Neuronal stem cell (in vitro differentiated cells): ENCODE data around the gene FRMD5.

Experiments used
- DNase-seq: peaks from one replicate; pipeline ENCODE4 v3.0.0-alpha.2; 2013; ENCODE audit warnings: low spot score
- H2AFZ ChIP-seq: one replicate; pipeline ENCODE4 v1.6.1; 2013; ENCODE audit warnings: mild to moderate bottlenecking, low read length, inconsistent platforms
- H2AK5ac ChIP-seq: 2 replicates; pipeline ENCODE4 v1.6.1; 2013; ENCODE audit warnings: low read depth, mild to moderate bottlenecking, inconsistent platforms, low read length, moderate library complexity, mixed read lengths
- H2BK120ac ChIP-seq: 2 replicates; pipeline ENCODE4 v1.6.1; 2013; ENCODE audit warnings: low read depth, mild to moderate bottlenecking, inconsistent platforms, low read length, moderate library complexity, mixed read lengths
- H2BK12ac ChIP-seq: one replicate; pipeline ENCODE4 v1.6.1; 2013; ENCODE audit warnings: low read length, inconsistent platforms
- H2BK15ac ChIP-seq: 2 replicates; pipeline ENCODE4 v1.6.1; 2013; ENCODE audit warnings: mild to moderate bottlenecking, low read length, inconsistent platforms, mixed read lengths
- H2BK5ac ChIP-seq: one replicate; pipeline ENCODE4 v1.6.1; 2013; ENCODE audit warnings: inconsistent platforms, mild to moderate bottlenecking, low read length, moderate library complexity
- H3K14ac ChIP-seq: one replicate; pipeline ENCODE4 v1.6.1; 2013; ENCODE audit warnings: low read length, inconsistent platforms
- H3K18ac ChIP-seq: 2 replicates; pipeline ENCODE4 v1.6.1; 2013; ENCODE audit warnings: low read length, inconsistent platforms
- H3K23ac ChIP-seq: 2 replicates; pipeline ENCODE4 v1.6.1; 2013; ENCODE audit warnings: low read depth, mild to moderate bottlenecking, mixed read lengths, low read length, inconsistent platforms; ENCODE audit not compliant: poor library complexity
- H3K27ac ChIP-seq: replicated peaks from 3 replicates; pipeline ENCODE4 v1.5.1; 2013; ENCODE audit warnings: low read length, inconsistent platforms
- H3K27me3 ChIP-seq, 3 experiments: 2 replicates each; pipeline ENCODE4 v1.6.1; 2013; ENCODE audit warnings: low read length in 3 of 3, mild to moderate bottlenecking in 2 of 3, inconsistent platforms in 1 of 3, low read depth in 1 of 3, mixed read lengths in 1 of 3, moderate library complexity in 1 of 3; ENCODE audit not compliant: control insufficient read depth in 3 of 3, insufficient read depth in 3 of 3
- H3K36me3 ChIP-seq, 2 donors: replicated peaks in 1 of 2; 2 replicates each; pipeline ENCODE4 v1.6.1; 2013; ENCODE audit warnings: low read length in 2 of 2; ENCODE audit not compliant: control insufficient read depth in 2 of 2, insufficient read depth in 2 of 2
- H3K4ac ChIP-seq: 2 replicates; pipeline ENCODE4 v1.6.1; 2013; ENCODE audit warnings: inconsistent platforms, mild to moderate bottlenecking, low read length, moderate library complexity
- H3K4me1 ChIP-seq, 2 donors: 1 replicate in 1 of 2; 2 replicates in 1 of 2; pipeline ENCODE4 v1.6.1; 2013; ENCODE audit warnings: low read length in 2 of 2, low read depth in 1 of 2; ENCODE audit not compliant: control insufficient read depth in 2 of 2, insufficient read depth in 1 of 2
- H3K4me2 ChIP-seq: one replicate; pipeline ENCODE4 v1.6.1; 2013; ENCODE audit warnings: mild to moderate bottlenecking, low read length, inconsistent platforms; ENCODE audit not compliant: insufficient read depth, poor library complexity, severe bottlenecking
- H3K4me3 ChIP-seq, 2 donors: 2 replicates each; pipeline ENCODE4 v1.5.1; 2013; ENCODE audit warnings: low read length in 2 of 2, mild to moderate bottlenecking in 2 of 2, inconsistent platforms in 1 of 2, moderate library complexity in 1 of 2
- H3K79me1 ChIP-seq: one replicate; pipeline ENCODE4 v1.6.1; 2013; ENCODE audit warnings: low read depth, mild to moderate bottlenecking, inconsistent platforms, low read length, moderate library complexity
- H3K9ac ChIP-seq: one replicate; pipeline ENCODE4 v1.6.1; 2013; ENCODE audit warnings: mild to moderate bottlenecking, low read depth, low read length, inconsistent platforms; ENCODE audit not compliant: poor library complexity
- H3K9me3 ChIP-seq, 2 donors: replicated peaks in 1 of 2; 2 replicates each; pipeline versions ENCODE3 to v1.6.1; 2013; ENCODE audit warnings: low read length in 2 of 2, mild to moderate bottlenecking in 2 of 2, inconsistent platforms in 1 of 2, low read depth in 1 of 2, mixed read lengths in 1 of 2, moderate library complexity in 1 of 2; ENCODE audit not compliant: control insufficient read depth in 2 of 2, insufficient read depth in 1 of 2
- H4K8ac ChIP-seq: one replicate; pipeline ENCODE4 v1.6.1; 2013; ENCODE audit warnings: low read depth, mild to moderate bottlenecking, inconsistent platforms, low read length, moderate library complexity
- H4K91ac ChIP-seq: one replicate; pipeline ENCODE4 v1.6.1; 2013; ENCODE audit warnings: low read length, low read depth, mild to moderate bottlenecking, inconsistent platforms; ENCODE audit not compliant: poor library complexity
- WGBS, 2 donors: extraction: QIAGEN DNeasy Blood & Tissue Kit; methylation state at CpG; one replicate each; pipeline ENCODE4 v1.1.7; 2013; ENCODE audit warnings: missing lambda C conversion rate in 2 of 2, mixed read lengths in 1 of 2; ENCODE audit not compliant: insufficient read length in 2 of 2, insufficient replicate concordance in 1 of 2; ENCODE audit errors: extremely low coverage in 2 of 2; 5-methylcytosine and 5-hydroxymethylcytosine counted together

The FRMD5 gene

GRCh38 chr15:44125879-44126278 is 69.2 kb downstream of the FRMD5 start:
- Histone ChIP-seq H3K18ac (no peak overlapping the region), H3K4me1 (no peaks in the 10 kb centered on the region), H3K23ac (no peak overlapping the region), H2BK120ac (no peak overlapping the region), H3K4me3 (no peak overlapping the region), H2BK5ac (no peak overlapping the region), H3K14ac (no peak overlapping the region), H3K36me3 (no peaks in the 10 kb centered on the region), H2AFZ (no peak overlapping the region), H3K9me3 (no peaks in the 10 kb centered on the region), H3K4me2 (no peak overlapping the region), H3K4ac (no peak overlapping the region), H3K27me3 (peaks cover 0 to 2% (median 0%) of the 10 kb centered on the region in 3 experiments), H3K9ac (no peak overlapping the region), H3K79me1 (no peaks in the 10 kb centered on the region), H2BK12ac (no peak overlapping the region), H2AK5ac (no peak overlapping the region), H4K8ac (no peak overlapping the region), H4K91ac (no peak overlapping the region), H2BK15ac (no peak overlapping the region), H3K27ac (no peak overlapping the region)
- DNase-seq = no peak
- no CpG with 5 or more reads among the region's 2 CpGs for WGBS, 2 donors

GRCh38 chr15:44102675-44103254 is 92.3 kb downstream of the FRMD5 start:
- peak; percentile 17 for DNase-seq
- no peaks in the 10 kb centered on the region for H3K79me1 ChIP-seq
- H3K36me3 ChIP-seq = no peaks in the 10 kb centered on the region
- peaks cover 7 to 19% of the 10 kb centered on the region in 2 donors for H3K4me1 ChIP-seq
- H3K4ac ChIP-seq = no peak overlapping the region
- no peak overlapping the region for H2BK120ac ChIP-seq
- no peak overlapping the region for H3K14ac ChIP-seq
- no peak overlapping the region for H4K91ac ChIP-seq
- no peak overlapping the region for H2BK15ac ChIP-seq
- peaks cover 0 to 83% (median 0%) of the 10 kb centered on the region in 3 experiments for H3K27me3 ChIP-seq
- no peak overlapping the region for H3K9ac ChIP-seq
- no peaks in the 10 kb centered on the region for H3K9me3 ChIP-seq
- no peak overlapping the region for H3K23ac ChIP-seq
- no peak overlapping the region for H2BK5ac ChIP-seq
- H3K18ac ChIP-seq = no peak overlapping the region
- no peak overlapping the region for H2BK12ac ChIP-seq
- H3K4me3 ChIP-seq = no peak overlapping the region
- H3K4me2 ChIP-seq = no peak overlapping the region
- no peak overlapping the region for H2AK5ac ChIP-seq
- H2AFZ ChIP-seq = no peak overlapping the region
- H4K8ac ChIP-seq = no peak overlapping the region
- no peak overlapping the region for H3K27ac ChIP-seq

- no peak for DNase-seq
- no peak overlapping the region for H2AK5ac ChIP-seq
- H2BK12ac ChIP-seq = no peak overlapping the region
- no peak overlapping the region for H2BK120ac ChIP-seq
- no peak overlapping the region for H4K91ac ChIP-seq
- no peak overlapping the region for H3K27ac ChIP-seq
- H3K9ac ChIP-seq = no peak overlapping the region
- H2AFZ ChIP-seq = no peak overlapping the region
- peaks cover 0 to 83% (median 0%) of the 10 kb centered on the region in 3 experiments for H3K27me3 ChIP-seq
- peaks cover 7 to 19% of the 10 kb centered on the region in 2 donors for H3K4me1 ChIP-seq
- H3K14ac ChIP-seq = no peak overlapping the region
- no peaks in the 10 kb centered on the region for H3K36me3 ChIP-seq
- H3K4me3 ChIP-seq = no peak overlapping the region
- no peak overlapping the region for H4K8ac ChIP-seq
- H3K79me1 ChIP-seq = no peaks in the 10 kb centered on the region
- no peak overlapping the region for H3K18ac ChIP-seq
- no peak overlapping the region for H3K23ac ChIP-seq
- no CpG with 5 or more reads among the region's 1 CpG for whole genome bisulfite sequencing, 2 donors
- no peak overlapping the region for H3K4ac ChIP-seq
- H2BK15ac ChIP-seq = no peak overlapping the region
- H2BK5ac ChIP-seq = no peak overlapping the region
- H3K9me3 ChIP-seq = no peaks in the 10 kb centered on the region
- H3K4me2 ChIP-seq = no peak overlapping the region
These were observed 93.1 kb downstream of the FRMD5 start for GRCh38 chr15:44101944-44102343.

- Histone ChIP-seq H3K36me3 (no peaks in the 10 kb centered on the region), H2BK120ac (no peak overlapping the region), H3K23ac (no peak overlapping the region), H3K9ac (no peak overlapping the region), H3K4me2 (no peak overlapping the region), H4K8ac (no peak overlapping the region), H3K14ac (no peak overlapping the region), H3K4ac (no peak overlapping the region), H3K79me1 (no peaks in the 10 kb centered on the region), H2BK12ac (no peak overlapping the region), H3K27ac (no peak overlapping the region), H3K4me3 (no peak overlapping the region), H3K4me1 (peaks cover 6 to 19% of the 10 kb centered on the region in 2 donors), H4K91ac (no peak overlapping the region), H3K27me3 (peaks cover 0 to 82% (median 0%) of the 10 kb centered on the region in 3 experiments), H2AK5ac (no peak overlapping the region), H3K18ac (no peak overlapping the region), H2AFZ (no peak overlapping the region), H3K9me3 (no peaks in the 10 kb centered on the region), H2BK5ac (no peak overlapping the region), H2BK15ac (no peak overlapping the region)
- no peak for DNase-seq
These were observed 93.8 kb downstream of the FRMD5 start for GRCh38 chr15:44101286-44101685.
